Jurkat, Clone E6-1 (cell line): Measurements from ENCODE around the gene SLC9B2.
"Not testable (repeated sequence)": the region's sequence is repeated elsewhere in the genome, so short reads cannot be mapped to it uniquely, and the experiment has no call there.

ENCODE experiments used
- DNase-seq: peaks from one replicate; pipeline ENCODE4 v3.0.0-alpha.2; 2011; ENCODE audit warnings: low read depth, low spot score
- H3K4me3 ChIP-seq: 2 replicates; pipeline ENCODE4 v1.5.1; 2011; ENCODE audit warnings: mild to moderate bottlenecking, low read length, control low read depth, moderate library complexity

Gene SLC9B2

GRCh38 chr4:103029300-103029699, 47.3 kb downstream of the SLC9B2 start:
- no peak overlapping the region for H3K4me3 ChIP-seq
- no peak for DNase-seq

- DNase-seq = no peak
- H3K4me3 ChIP-seq = no peak overlapping the region
These were observed 49.7 kb downstream of the SLC9B2 start for GRCh38 chr4:103026868-103027267.

GRCh38 chr4:103024996-103025395, 51.6 kb downstream of the SLC9B2 start:
- no peak overlapping the region for H3K4me3 ChIP-seq
- DNase-seq = no peak

- DNase-seq = no peak
- H3K4me3 ChIP-seq = no peak overlapping the region
These were observed 55.4 kb downstream of the SLC9B2 start for GRCh38 chr4:103021120-103021519.

GRCh38 chr4:103019308-103020124, 57.0 kb downstream of the SLC9B2 start, which contains the start of gene SLC9B1:
Gene SLC9B1 (minus strand): TSS chr4:103019705. CDS start chr4:102991711, 27,994 bp downstream.
- H3K4me3 ChIP-seq = peak within 1 kb of the TSS; percentile 70
- peak; percentile 80 for DNase-seq

GRCh38 chr4:103018391-103019307, 57.9 kb downstream of the SLC9B2 start:
- DNase-seq = peak; percentile 16
- H3K4me3 ChIP-seq = peak overlapping the region; percentile 70

- DNase-seq = no peak
- no peak overlapping the region for H3K4me3 ChIP-seq
These were observed 64.0 kb downstream of the SLC9B2 start for GRCh38 chr4:103012551-103012950.

DNA sequence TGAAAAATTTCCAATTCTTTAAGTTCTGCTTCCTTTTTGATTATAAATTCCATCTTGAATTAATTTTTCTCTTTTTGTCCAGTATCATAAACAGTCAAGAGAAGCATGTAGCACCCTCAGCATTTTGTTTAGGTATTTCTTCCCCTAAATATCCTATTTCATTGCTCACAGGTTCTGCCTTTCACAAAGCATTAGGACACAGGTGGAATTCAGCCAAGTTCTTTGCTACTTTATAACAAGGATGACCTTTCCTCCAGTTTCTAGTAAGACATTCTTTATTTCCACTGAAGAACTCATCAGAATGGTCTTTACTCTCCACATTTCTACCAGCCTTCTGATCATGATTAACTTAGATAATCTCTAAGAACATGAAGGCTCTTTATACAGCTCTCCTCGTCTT, 64.5 kb downstream of the SLC9B2 start:
- no peak for DNase-seq

DNA sequence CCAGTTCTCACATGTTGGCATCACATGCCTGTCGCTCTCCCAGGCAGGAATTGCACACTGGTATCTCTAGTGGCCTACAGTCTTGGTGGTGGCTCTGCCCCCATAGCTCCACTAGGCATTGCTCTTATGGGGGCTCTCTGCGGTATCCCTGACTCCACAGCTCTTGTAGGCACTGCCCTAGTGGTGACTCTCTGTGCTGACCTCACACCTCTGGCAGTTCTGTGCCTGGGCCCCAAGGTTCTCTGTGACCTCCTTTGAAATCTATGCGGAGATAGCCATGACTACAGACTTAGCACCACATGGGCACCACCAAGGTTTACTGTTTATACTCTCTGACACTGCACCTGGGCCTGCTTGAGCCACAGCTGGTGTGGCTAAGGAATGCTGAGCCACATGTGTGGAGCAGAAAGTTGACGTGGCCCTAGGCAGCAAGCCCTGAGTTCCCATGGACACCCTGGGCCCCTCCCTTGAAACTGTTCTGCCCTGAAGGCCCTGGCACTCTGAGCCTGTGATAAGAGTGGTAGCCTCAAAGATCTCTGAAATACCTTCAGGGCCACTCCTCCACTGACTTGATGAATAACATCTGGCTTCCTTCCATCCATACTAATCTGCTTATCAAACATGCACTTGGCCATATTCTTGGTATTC, 65.1 kb downstream of the SLC9B2 start:
- no peak for DNase-seq
- no peak overlapping the region for H3K4me3 ChIP-seq

More for the DNA sequence above, 64.5 kb downstream of the SLC9B2 start:
- H3K4me3 ChIP-seq = no peak overlapping the region

DNA sequence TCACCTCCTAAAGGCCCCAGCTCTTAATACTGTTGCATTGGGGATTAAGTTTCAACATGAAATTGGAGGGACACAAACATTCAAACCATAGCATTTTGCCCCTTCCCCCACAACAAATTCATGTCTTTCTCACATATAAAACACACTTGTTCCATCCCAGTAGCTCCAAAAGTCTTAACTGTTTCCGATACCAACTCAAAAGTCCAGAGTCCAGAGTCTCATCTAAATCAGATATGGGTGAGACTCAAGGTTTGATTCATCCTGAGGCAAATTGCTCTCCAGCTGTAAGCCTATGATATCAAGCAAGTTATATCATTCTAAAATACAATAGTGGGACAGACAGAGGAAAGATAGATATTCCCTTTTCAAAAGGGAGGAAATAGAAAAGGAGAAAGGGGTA, 65.8 kb downstream of the SLC9B2 start:
- no peak overlapping the region for H3K4me3 ChIP-seq
- no peak for DNase-seq

DNA sequence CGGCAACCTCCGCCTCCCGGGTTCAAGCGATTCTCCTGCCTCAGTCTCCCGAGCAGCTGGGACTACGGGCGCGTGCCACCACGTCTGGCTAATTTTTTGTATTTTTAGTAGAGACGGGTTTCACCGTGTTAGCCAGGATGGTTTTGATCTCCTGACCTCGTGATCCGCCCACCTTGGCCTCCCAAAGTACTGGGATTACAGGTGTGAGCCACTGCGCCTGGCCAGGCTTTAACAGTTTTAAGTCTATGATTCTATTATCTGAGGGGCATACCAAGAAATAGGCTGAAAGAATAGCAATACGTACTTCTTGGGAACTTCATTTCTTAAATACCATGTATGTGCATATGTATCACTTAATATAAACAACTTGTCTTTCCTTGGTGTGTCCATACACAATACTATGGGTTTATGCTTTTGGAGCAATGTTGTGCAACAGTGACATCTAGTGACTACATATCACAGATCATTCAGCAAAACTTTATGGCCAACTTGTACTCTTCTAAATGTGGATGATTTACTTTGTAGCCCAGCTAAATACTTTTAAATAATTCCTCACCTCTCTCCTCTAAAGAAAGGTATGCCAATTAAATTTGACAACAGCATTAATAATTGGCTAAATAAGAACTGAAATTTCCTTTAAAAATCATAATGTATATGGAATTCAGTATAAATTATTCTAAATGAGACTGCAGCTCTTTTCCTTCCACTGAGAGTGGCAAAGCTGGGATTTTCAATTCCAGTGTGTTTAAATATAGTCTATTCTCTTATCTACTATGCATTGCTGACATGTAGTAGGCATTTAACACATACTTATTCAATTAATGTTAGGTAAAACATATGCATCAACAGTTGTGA, 67.5 kb downstream of the SLC9B2 start:
- peak; percentile 71 for DNase-seq
- H3K4me3 ChIP-seq = no peak overlapping the region

GRCh38 chr4:103002551-103002950, 74.0 kb downstream of the SLC9B2 start:
- no peak for DNase-seq

GRCh38 chr4:102994803-102995202, 81.8 kb downstream of the SLC9B2 start:
- no peak overlapping the region for H3K4me3 ChIP-seq
- no peak for DNase-seq

More at GRCh38 chr4:103002551-103002950, 74.0 kb downstream of the SLC9B2 start:
- H3K4me3 ChIP-seq = no peak overlapping the region

GRCh38 chr4:102993985-102994384, 82.6 kb downstream of the SLC9B2 start:
- H3K4me3 ChIP-seq, DNase-seq: not testable (repeated sequence)

DNA sequence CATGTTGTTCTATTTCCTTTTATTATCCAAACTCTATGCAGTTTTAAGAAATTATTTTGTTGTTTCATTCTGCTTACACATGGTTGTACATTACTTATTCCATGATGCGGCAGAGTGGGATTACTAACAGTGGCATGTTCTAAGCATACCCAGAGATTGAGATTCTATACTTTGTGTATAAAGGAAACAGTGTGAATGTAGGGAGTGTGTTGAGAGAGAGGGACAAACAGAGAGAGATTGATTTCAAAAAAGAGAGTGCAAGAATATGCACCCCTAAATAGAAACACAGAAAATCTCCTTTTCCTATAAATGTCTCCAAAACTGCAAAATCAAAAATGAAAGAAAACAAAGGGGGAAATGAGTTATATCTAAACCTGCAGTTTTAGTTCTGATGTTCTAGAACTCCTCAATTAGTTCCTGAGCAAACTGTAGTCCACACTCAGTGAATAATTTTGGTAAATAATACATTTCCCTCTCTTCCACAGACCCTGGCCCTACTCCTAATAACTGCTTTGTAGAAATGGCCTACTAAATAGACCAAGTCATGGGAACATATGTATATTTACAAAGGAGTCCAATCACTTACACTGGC, 88.0 kb downstream of the SLC9B2 start:
- H3K4me3 ChIP-seq = no peak overlapping the region
- DNase-seq = no peak

DNA sequence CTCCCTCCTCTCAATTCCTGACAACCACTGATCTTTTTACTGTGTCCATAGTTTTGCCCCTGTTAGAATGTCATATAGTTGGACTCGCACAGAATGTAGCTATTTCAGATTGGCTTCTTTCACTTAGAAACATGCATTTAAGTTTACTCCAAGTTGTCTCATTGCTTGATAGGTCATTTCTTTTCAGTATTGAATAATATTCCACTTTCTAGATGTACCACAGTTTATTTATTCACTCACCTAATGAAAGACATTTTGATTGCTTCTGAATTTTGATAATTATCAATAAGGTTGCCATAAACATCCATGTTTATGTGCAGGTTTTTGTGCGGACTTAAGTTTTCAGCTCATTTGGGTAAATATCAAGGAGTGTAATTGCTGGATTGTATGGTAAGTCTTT, 95.6 kb downstream of the SLC9B2 start:
- no peak overlapping the region for H3K4me3 ChIP-seq
- no peak for DNase-seq
